ENCODE measurements around the gene EMILIN3. TPM values are rescaled to one million over a fixed set of nuclear protein-coding genes. Genes with fewer than 3 reads are reported as not detected.

The EMILIN3 gene
- total RNA-seq, 4 donors from 2014 or later: 1.8 to 84.6 (median 32.9) TPM

DNA sequence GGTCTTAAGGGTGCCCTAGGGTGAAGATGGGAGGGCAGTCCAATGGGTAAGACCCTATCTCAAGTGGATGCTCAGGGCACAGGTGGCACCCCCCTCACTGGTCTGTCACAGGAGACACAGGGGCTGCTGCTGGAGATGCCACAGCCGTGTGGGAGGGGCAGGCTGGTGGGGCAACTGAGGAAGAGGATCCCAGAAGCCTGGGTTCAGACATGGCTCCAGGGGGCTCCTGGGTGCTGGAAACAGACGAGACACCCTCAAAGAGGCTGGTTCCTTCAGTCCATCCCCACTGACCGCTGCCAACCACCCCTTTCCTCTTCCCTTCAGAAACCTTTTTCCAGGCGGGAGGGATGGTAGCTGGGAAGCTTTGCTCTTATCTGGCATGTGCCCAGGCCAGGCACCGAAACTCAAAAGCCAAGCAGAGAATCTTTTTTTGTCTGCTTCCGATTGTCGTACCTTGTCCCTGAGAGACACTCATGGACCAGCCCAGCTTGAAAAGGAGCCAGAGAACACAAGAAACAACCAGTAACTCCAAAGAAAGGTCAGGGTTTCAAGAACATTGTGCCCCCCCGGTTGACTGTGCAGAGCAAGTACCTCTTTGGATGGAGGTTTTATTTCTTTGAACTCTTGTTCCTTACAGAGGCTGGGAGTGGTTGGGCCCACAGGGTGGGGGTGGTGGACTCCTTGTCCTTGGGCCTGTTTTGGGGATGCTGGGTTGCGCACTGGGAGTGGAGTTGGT is 28.5 kb upstream of the EMILIN3 start:
- H3K36me3 ChIP-seq: no peaks in the 10 kb centered on the region
- TF ChIP-seq EP300 (IDR thresholded peaks at IDR 0.05) (peak in 1 of 2 donors; percentile 70), CTCF (IDR thresholded peaks at IDR 0.05) (no peak)
- DNase-seq (ENCODE audit: low spot score in 2 of 2): peak; percentile 59 to 70
- H3K4me1 ChIP-seq: peaks cover 0 to 68% (median 36%) of the 10 kb centered on the region in 4 donors
- H3K27me3 ChIP-seq: no peaks in the 10 kb centered on the region
- H3K4me3 ChIP-seq: no peak overlapping the region
- no peaks in the 10 kb centered on the region for H3K9me3 ChIP-seq
- WGBS, 2 donors: 51 to 52% methylated on average over 9 of the region's 9 CpGs
- H3K27ac ChIP-seq: peak overlapping the region in 3 of 4 donors; percentile 22 to 81 (median 74)

GRCh38 chr20:41394081-41394480 is 27.5 kb upstream of the EMILIN3 start:
- H3K27ac ChIP-seq: peak overlapping the region in 2 of 4 donors; percentile 26 to 81
- no peaks in the 10 kb centered on the region for H3K36me3 ChIP-seq
- peaks cover 0 to 63% (median 36%) of the 10 kb centered on the region in 4 donors for H3K4me1 ChIP-seq
- H3K27me3 ChIP-seq: no peaks in the 10 kb centered on the region
- H3K4me3 ChIP-seq: no peak overlapping the region
- 74 to 83% methylated on average over 1 to 2 of the region's 2 CpGs for WGBS, 2 donors
- H3K9me3 ChIP-seq: no peaks in the 10 kb centered on the region
- TF ChIP-seq EP300 (IDR thresholded peaks at IDR 0.05): no peak
- no peak for TF ChIP-seq CTCF (IDR thresholded peaks at IDR 0.05)
- no peak for TF ChIP-seq POLR2A (IDR thresholded peaks at IDR 0.05)
- DNase-seq (ENCODE audit: low spot score in 2 of 2): no peak

DNA sequence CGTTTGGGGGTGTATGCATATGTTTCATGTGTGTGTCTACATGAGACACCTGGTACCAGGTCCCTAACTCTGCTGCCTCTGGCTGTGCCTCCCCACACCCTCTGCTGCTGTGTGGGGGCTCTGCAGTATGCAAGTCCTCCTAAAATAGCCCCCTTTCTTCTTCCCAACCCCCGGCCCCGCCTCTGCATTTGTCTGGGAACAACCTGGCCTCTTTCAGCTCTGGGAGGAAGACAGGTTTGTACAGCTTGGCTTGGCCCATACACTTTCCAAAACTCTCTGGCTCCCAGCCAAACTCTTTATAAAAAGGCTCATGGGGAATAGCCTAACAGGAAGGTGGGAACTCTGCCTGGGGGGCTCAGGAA is 27.1 kb upstream of the EMILIN3 start:
- peaks cover 0 to 60% (median 36%) of the 10 kb centered on the region in 4 donors for H3K4me1 ChIP-seq
- H3K36me3 ChIP-seq: no peaks in the 10 kb centered on the region
- peak overlapping the region in 3 of 4 donors; percentile 26 to 81 (median 38) for H3K27ac ChIP-seq
- H3K9me3 ChIP-seq: no peaks in the 10 kb centered on the region
- TF ChIP-seq EP300 (IDR thresholded peaks at IDR 0.05): no peak
- TF ChIP-seq CTCF (IDR thresholded peaks at IDR 0.05): no peak
- TF ChIP-seq POLR2A (IDR thresholded peaks at IDR 0.05): no peak
- H3K4me3 ChIP-seq: no peak overlapping the region
- peak in 1 of 2 donors; percentile 44 for DNase-seq (ENCODE audit: low spot score in 2 of 2)
- WGBS, 2 donors: 66 to 68% methylated on average over 3 of the region's 3 CpGs
- H3K27me3 ChIP-seq: no peaks in the 10 kb centered on the region

DNA sequence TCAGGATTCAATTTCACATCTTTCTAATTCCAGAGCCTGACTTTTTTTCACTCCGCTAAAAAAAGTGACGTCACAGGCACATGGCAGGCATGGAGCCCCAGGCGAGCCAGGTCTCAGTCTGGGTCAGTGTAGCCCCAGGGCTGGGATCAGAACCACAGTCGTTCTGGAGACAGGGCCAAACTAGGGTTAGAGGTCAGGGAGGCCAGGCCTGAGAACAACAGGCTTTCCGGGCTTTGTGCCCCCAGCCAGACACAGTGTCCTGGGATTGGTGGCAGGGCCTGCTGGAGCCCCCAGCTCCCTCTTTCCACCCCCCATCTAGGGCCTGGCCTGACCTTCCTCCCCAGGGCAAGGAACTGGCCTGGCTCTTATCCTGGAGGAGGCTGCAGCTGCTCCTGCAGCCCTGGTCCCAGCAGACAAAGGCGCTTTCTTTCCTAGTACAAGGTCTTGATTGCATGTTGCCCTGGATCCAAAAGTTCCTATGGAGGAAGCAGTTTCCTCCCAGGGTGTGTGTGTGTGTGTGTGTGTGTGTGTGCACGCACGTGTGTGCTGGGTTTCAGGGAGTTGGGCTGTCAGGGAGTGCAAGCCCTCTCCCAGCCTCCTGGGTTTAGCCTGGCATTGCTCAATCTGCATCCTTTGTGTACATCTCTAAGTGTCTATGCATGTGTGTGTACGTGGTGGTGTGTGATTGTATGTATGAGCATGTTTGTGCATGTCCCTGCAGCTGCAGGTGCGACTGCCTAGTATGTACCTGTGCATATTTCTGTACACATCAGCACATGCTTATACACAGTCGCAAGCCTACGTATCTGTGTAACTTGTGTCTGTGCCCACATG is 26.5 kb upstream of the EMILIN3 start:
- peak overlapping the region in 3 of 4 donors; percentile 38 to 81 (median 81) for H3K27ac ChIP-seq

More for the DNA sequence above, 26.5 kb upstream of the EMILIN3 start:
- Histone ChIP-seq H3K36me3 (no peaks in the 10 kb centered on the region), H3K9me3 (no peaks in the 10 kb centered on the region), H3K4me1 (peaks cover 0 to 57% (median 36%) of the 10 kb centered on the region in 4 donors), H3K27me3 (no peaks in the 10 kb centered on the region), H3K4me3 (no peak overlapping the region)
- peak in 1 of 5 experiments; percentile 8 for TF ChIP-seq CTCF (IDR thresholded peaks at IDR 0.05)
- TF ChIP-seq EP300 (IDR thresholded peaks at IDR 0.05): peak in 1 of 2 donors; percentile 96
- no peak for TF ChIP-seq POLR2A (IDR thresholded peaks at IDR 0.05)
- WGBS, 2 donors: 29 to 32% methylated on average over 10 to 12 of the region's 12 CpGs
- DNase-seq (ENCODE audit: low spot score in 2 of 2): peak; percentile 81 to 92
